SK-N-SH treated with all-trans-retinoic acid at 6 μM for 48 hours (cell line): ENCODE results near the gene TIMP4.

ENCODE experiments used
- ATAC-seq: fragments of 200-7000 bp; cut with Tn5 transposase; 3 replicates; pipeline ENCODE4 v1.9.1; 2020; ENCODE audit warnings: mild to moderate bottlenecking, moderate library complexity
- ARNTL ChIP-seq: fragments of 450-650 bp; formaldehyde crosslinking; IDR thresholded peaks from 2 replicates; pipeline ENCODE4 v1.5.0; 2020; ENCODE audit warnings: low read depth, mild to moderate bottlenecking, moderate library complexity, borderline replicate concordance
- BACH2 ChIP-seq: fragments of 250-450 bp; sonication (Bioruptor Pico); IDR thresholded peaks from 2 replicates; pipeline ENCODE4 v1.9.0; 2021; ENCODE audit warnings: mild to moderate bottlenecking, borderline replicate concordance
- CREB5 ChIP-seq: fragments of 250-450 bp; sonication (Bioruptor Pico); IDR thresholded peaks from 2 replicates; pipeline ENCODE4 v1.5.1; 2020; ENCODE audit warnings: low read depth, mild to moderate bottlenecking, moderate library complexity
- CSDC2 ChIP-seq: fragments of 250-450 bp; sonication (Bioruptor Pico); IDR thresholded peaks from 2 replicates; pipeline ENCODE4 v1.5.0; 2020; ENCODE audit warnings: mild to moderate bottlenecking, moderate library complexity
- CSRNP3 ChIP-seq: fragments of 250-450 bp; sonication (Bioruptor Pico); IDR thresholded peaks from 2 replicates; pipeline ENCODE4 v1.5.1; 2021; ENCODE audit warnings: mild to moderate bottlenecking, moderate library complexity
- ESRRG ChIP-seq: fragments of 250-450 bp; sonication (Bioruptor Pico); IDR thresholded peaks from 2 replicates; pipeline ENCODE4 v1.6.1; 2021; ENCODE audit warnings: mild to moderate bottlenecking
- GLIS3 ChIP-seq: fragments of 250-450 bp; sonication (Bioruptor Pico); IDR thresholded peaks from 2 replicates; pipeline ENCODE4 v1.5.0; 2020; ENCODE audit warnings: mild to moderate bottlenecking, moderate library complexity
- ISL1 ChIP-seq: fragments of 250-450 bp; sonication (Bioruptor Pico); IDR thresholded peaks from 2 replicates; pipeline ENCODE4 v2.1.2; 2022; ENCODE audit warnings: mild to moderate bottlenecking, moderate library complexity
- OSR1 ChIP-seq: fragments of 250-450 bp; sonication (Bioruptor Pico); IDR thresholded peaks from 2 replicates; pipeline ENCODE4 v1.8.0; 2022; ENCODE audit warnings: moderate library complexity, mild to moderate bottlenecking, inconsistent platforms
- PATZ1 ChIP-seq: fragments of 250-450 bp; sonication (Bioruptor Pico); IDR thresholded peaks from 2 replicates; pipeline ENCODE4 v1.8.0; 2020; ENCODE audit warnings: mild to moderate bottlenecking, moderate library complexity, borderline replicate concordance
- POU6F1 ChIP-seq: fragments of 250-450 bp; sonication (Bioruptor Pico); IDR thresholded peaks from 2 replicates; pipeline ENCODE4 v1.8.0; 2021; ENCODE audit warnings: low read depth, mild to moderate bottlenecking, moderate library complexity, borderline replicate concordance
- PPARA ChIP-seq: fragments of 250-450 bp; sonication (Bioruptor Pico); IDR thresholded peaks from 2 replicates; pipeline ENCODE4 v1.5.0; 2020; ENCODE audit warnings: mild to moderate bottlenecking, borderline replicate concordance
- RARB ChIP-seq: fragments of 250-450 bp; sonication (Bioruptor Pico); IDR thresholded peaks from 2 replicates; pipeline ENCODE4 v1.8.0; 2021; ENCODE audit warnings: mild to moderate bottlenecking, moderate library complexity
- SNAI2 ChIP-seq: fragments of 250-450 bp; sonication (Bioruptor Pico); IDR thresholded peaks from 2 replicates; pipeline ENCODE4 v1.5.0; 2020; ENCODE audit warnings: mild to moderate bottlenecking, moderate library complexity
- TCF4 ChIP-seq: fragments of 250-450 bp; sonication (Bioruptor Pico); IDR thresholded peaks from 2 replicates; pipeline ENCODE4 v1.8.0; 2021; ENCODE audit warnings: mild to moderate bottlenecking, moderate library complexity, borderline replicate concordance
- TOX ChIP-seq: fragments of 250-450 bp; sonication (Bioruptor Pico); IDR thresholded peaks from 2 replicates; pipeline ENCODE4 v1.8.0; 2021; ENCODE audit warnings: mild to moderate bottlenecking, moderate library complexity, borderline replicate concordance
- TSHZ2 ChIP-seq: fragments of 250-450 bp; sonication (Bioruptor Pico); IDR thresholded peaks from 2 replicates; pipeline ENCODE4 v1.5.0; 2020; ENCODE audit warnings: mild to moderate bottlenecking, moderate library complexity
- ZFP30 ChIP-seq: fragments of 450-650 bp; formaldehyde crosslinking; IDR thresholded peaks from 2 replicates; pipeline ENCODE4 v1.5.0; 2022; ENCODE audit warnings: mild to moderate bottlenecking, moderate library complexity
- ZNF565 ChIP-seq: fragments of 450-650 bp; formaldehyde crosslinking; conservative IDR thresholded peaks from 2 replicates; pipeline ENCODE4 v1.5.0; 2020; ENCODE audit warnings: low read depth, mild to moderate bottlenecking, moderate library complexity
- ZNF70 ChIP-seq: fragments of 450-650 bp; formaldehyde crosslinking; IDR thresholded peaks from 2 replicates; pipeline ENCODE4 v1.5.0; 2020; ENCODE audit warnings: mild to moderate bottlenecking, moderate library complexity

TIMP4 gene

GRCh38 chr3:12175137-12175593 lies 16.5 kb upstream of the TIMP4 start:
- ATAC-seq: peak; percentile 38
- TF ChIP-seq OSR1 (CRISPR knock-in tag): no peak
- TF ChIP-seq ISL1 (CRISPR knock-in tag): peak; percentile 22; the same call in 1 of the 2 replicates

GRCh38 chr3:12170207-12170606 lies 11.5 kb upstream of the TIMP4 start:
- TF ChIP-seq TSHZ2 (CRISPR knock-in tag) (no peak), GLIS3 (CRISPR knock-in tag) (no peak), PPARA (CRISPR knock-in tag) (no peak), CSRNP3 (CRISPR knock-in tag) (no peak), TCF4 (CRISPR knock-in tag) (no peak), POU6F1 (CRISPR knock-in tag) (no peak), ZNF565 (no peak), CREB5 (CRISPR knock-in tag) (no peak), OSR1 (CRISPR knock-in tag) (no peak), ARNTL (CRISPR knock-in tag) (no peak), ZNF70 (CRISPR knock-in tag) (no peak), PATZ1 (CRISPR knock-in tag) (no peak), ISL1 (CRISPR knock-in tag) (no peak)
- ATAC-seq: no peak

GRCh38 chr3:12165909-12166308 lies 7.2 kb upstream of the TIMP4 start:
- no peak for ATAC-seq
- TF ChIP-seq BACH2 (CRISPR knock-in tag) (no peak), RARB (no peak), TOX (CRISPR knock-in tag) (no peak), CREB5 (CRISPR knock-in tag) (no peak), PATZ1 (CRISPR knock-in tag) (no peak), CSDC2 (CRISPR knock-in tag) (no peak), ISL1 (CRISPR knock-in tag) (no peak), SNAI2 (CRISPR knock-in tag) (no peak), PPARA (CRISPR knock-in tag) (no peak), ZFP30 (CRISPR knock-in tag) (no peak), ZNF70 (CRISPR knock-in tag) (no peak), ESRRG (CRISPR knock-in tag) (no peak)
